Neural cell (in vitro differentiated cells): ENCODE results near the gene NES. TPM values are rescaled to one million over a fixed set of nuclear protein-coding genes. Genes with fewer than 3 reads are reported as not detected.

Experiments used
- H2AFZ ChIP-seq: fragments of 200-600, 300-800 bp; sonication (generic), shearing (Covaris generic); 2 replicates; pipeline ENCODE4 v1.6.0; 2014; ENCODE audit warnings: low read depth, mild to moderate bottlenecking, antibody characterized with exemption, low read length, moderate library complexity
- H3F3A ChIP-seq: fragments of 200-600 bp; shearing (Covaris generic); 2 replicates; pipeline ENCODE4 v1.6.1; 2016; ENCODE audit warnings: mild to moderate bottlenecking, moderate library complexity, mixed read lengths, antibody characterized with exemption, low read length; ENCODE audit not compliant: insufficient read depth, poor library complexity, severe bottlenecking
- H3K27ac ChIP-seq: fragments of 200-600, 300-800 bp; sonication (generic), shearing (Covaris generic); 2 replicates; pipeline ENCODE4 v1.5.1; 2014; ENCODE audit warnings: mild to moderate bottlenecking, low read length, moderate library complexity
- H3K27me3 ChIP-seq: fragments of 300-800, 200-600 bp; sonication (generic), shearing (Covaris generic); 2 replicates; pipeline ENCODE4 v1.6.0; 2014; ENCODE audit warnings: mild to moderate bottlenecking, low read depth, low read length, moderate library complexity; ENCODE audit not compliant: insufficient read depth
- H3K36me3 ChIP-seq: fragments of 300-800, 200-600 bp; sonication (generic), shearing (Covaris generic); 2 replicates; pipeline ENCODE4 v1.5.1; 2014; ENCODE audit warnings: mild to moderate bottlenecking, antibody characterized with exemption, low read length, moderate library complexity; ENCODE audit not compliant: insufficient read depth
- H3K4me2 ChIP-seq: fragments of 300-800, 200-600 bp; sonication (generic), shearing (Covaris generic); 2 replicates; pipeline ENCODE4 v1.6.0; 2014; ENCODE audit warnings: mild to moderate bottlenecking, low read length
- H3K4me3 ChIP-seq: fragments of 300-800, 200-600 bp; sonication (generic), shearing (Covaris generic); 2 replicates; pipeline ENCODE4 v1.5.1; 2014; ENCODE audit warnings: mild to moderate bottlenecking, low read length, moderate library complexity
- H3K79me2 ChIP-seq: fragments of 200-600 bp; shearing (Covaris generic); replicated peaks from 2 replicates; pipeline ENCODE4 v1.6.0; 2014; ENCODE audit warnings: mild to moderate bottlenecking, low read length, moderate library complexity; ENCODE audit not compliant: insufficient read depth
- H3K9ac ChIP-seq: fragments of 300-800, 200-600 bp; sonication (generic), shearing (Covaris generic); 2 replicates; pipeline ENCODE4 v1.6.1; 2016; ENCODE audit warnings: mild to moderate bottlenecking, low read length, mixed read lengths
- H3K9me2 ChIP-seq: fragments of 200-600 bp; shearing (Covaris generic); 2 replicates; pipeline ENCODE4 v1.6.1; 2016; ENCODE audit warnings: mild to moderate bottlenecking, low read length, mixed read lengths; ENCODE audit not compliant: insufficient read depth
- H3K9me3 ChIP-seq: fragments of 200-600, 300-800 bp; sonication (generic), shearing (Covaris generic); 2 replicates; pipeline ENCODE4 v1.6.1; 2016; ENCODE audit warnings: mild to moderate bottlenecking, mixed run types, low read length, moderate library complexity, mixed read lengths
- H4K20me1 ChIP-seq: fragments of 200-600 bp; shearing (Covaris generic); 2 replicates; pipeline ENCODE4 v1.6.1; 2016; ENCODE audit warnings: mild to moderate bottlenecking, mixed run types; ENCODE audit not compliant: insufficient read depth
- CTCF ChIP-seq: fragments of 450-650 bp; IDR thresholded peaks from 2 replicates; pipeline ENCODE4 v1.5.1; 2014; ENCODE audit warnings: antibody characterized with exemption, mild to moderate bottlenecking, moderate library complexity; ENCODE audit not compliant: poor library complexity, severe bottlenecking
- EP300 ChIP-seq: fragments of 450-650 bp; conservative IDR thresholded peaks from 2 replicates; pipeline ENCODE4 v1.6.1; 2014; ENCODE audit warnings: antibody characterized with exemption, mild to moderate bottlenecking, moderate library complexity; ENCODE audit not compliant: poor library complexity, severe bottlenecking
- EZH2 ChIP-seq: fragments of 200-600, 300-800 bp; shearing (Covaris generic), sonication (generic); IDR thresholded peaks from 2 replicates; pipeline ENCODE4 v1.6.1; 2014; ENCODE audit warnings: antibody characterized with exemption, low read length, borderline replicate concordance, mild to moderate bottlenecking; ENCODE audit not compliant: insufficient read depth, poor library complexity, severe bottlenecking
- MXI1 ChIP-seq: fragments of 450-650 bp; conservative IDR thresholded peaks from 2 replicates; pipeline ENCODE4 v1.6.1; 2014; ENCODE audit warnings: antibody characterized with exemption, mild to moderate bottlenecking; ENCODE audit not compliant: poor library complexity, severe bottlenecking
- POLR2AphosphoS5 ChIP-seq: IDR thresholded peaks from 2 replicates; pipeline ENCODE4 v1.6.1; 2012
- RAD21 ChIP-seq: fragments of 450-650 bp; conservative IDR thresholded peaks from 2 replicates; pipeline ENCODE4 v1.6.1; 2014; ENCODE audit warnings: antibody characterized with exemption, mild to moderate bottlenecking, moderate library complexity
- SMC3 ChIP-seq: fragments of 450-650 bp; conservative IDR thresholded peaks from 2 replicates; pipeline ENCODE4 v1.6.1; 2014; ENCODE audit warnings: antibody characterized with exemption, mild to moderate bottlenecking, moderate library complexity; ENCODE audit not compliant: poor library complexity
- TAF1 ChIP-seq: IDR thresholded peaks from 2 replicates; pipeline ENCODE4 v1.6.1; 2012; ENCODE audit warnings: low read depth
- polyA plus RNA-seq: library from polyadenylated mRNA; depleted of rRNA; stranded (reverse); fragments of >200 nt; gene quantifications from 2 replicates; pipeline ENCODE4 v1.2.3, GENCODE V29; 2014
- TF ChIP-seq, protein P1 (sequence below): IDR thresholded peaks from 2 replicates; pipeline ENCODE4 v1.6.1; 2012; ENCODE audit warnings: borderline replicate concordance

Gene NES
- polyA plus RNA-seq, 1 donor from 2014 or later = 9.9 TPM

GRCh38 chr1:156652992-156653355 lies 24.2 kb downstream of the NES start:
- H3K27me3 ChIP-seq = peaks cover 74% of the 10 kb centered on the region

DNA sequence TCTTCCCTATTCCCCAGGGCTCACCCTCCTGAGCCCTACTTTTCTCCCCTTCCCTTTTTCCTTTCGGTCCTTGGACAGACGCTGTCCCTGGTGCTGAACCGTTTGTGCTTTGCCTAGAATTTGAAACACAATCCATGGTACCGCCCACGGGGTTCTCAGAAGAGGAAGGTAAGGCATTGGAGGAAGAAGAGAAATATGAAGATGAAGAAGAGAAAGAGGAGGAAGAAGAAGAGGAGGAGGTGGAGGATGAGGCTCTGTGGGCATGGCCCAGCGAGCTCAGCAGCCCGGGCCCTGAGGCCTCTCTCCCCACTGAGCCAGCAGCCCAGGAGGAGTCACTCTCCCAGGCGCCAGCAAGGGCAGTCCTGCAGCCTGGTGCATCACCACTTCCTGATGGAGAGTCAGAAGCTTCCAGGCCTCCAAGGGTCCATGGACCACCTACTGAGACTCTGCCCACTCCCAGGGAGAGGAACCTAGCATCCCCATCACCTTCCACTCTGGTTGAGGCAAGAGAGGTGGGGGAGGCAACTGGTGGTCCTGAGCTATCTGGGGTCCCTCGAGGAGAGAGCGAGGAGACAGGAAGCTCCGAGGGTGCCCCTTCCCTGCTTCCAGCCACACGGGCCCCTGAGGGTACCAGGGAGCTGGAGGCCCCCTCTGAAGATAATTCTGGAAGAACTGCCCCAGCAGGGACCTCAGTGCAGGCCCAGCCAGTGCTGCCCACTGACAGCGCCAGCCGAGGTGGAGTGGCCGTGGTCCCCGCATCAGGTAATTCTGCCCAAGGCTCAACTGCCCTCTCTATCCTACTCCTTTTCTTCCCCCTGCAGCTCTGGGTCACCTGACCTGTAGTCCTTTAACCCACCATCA lies 24.8 kb downstream of the NES start:
- Histone ChIP-seq H3K9me3 (no peaks in the 10 kb centered on the region), H3F3A (no peaks in the 10 kb centered on the region), H3K36me3 (no peaks in the 10 kb centered on the region), H2AFZ (no peak overlapping the region), H3K4me2 (no peak overlapping the region), H3K27me3 (peaks cover 79% of the 10 kb centered on the region), H3K27ac (no peak overlapping the region), H4K20me1 (no peaks in the 10 kb centered on the region), H3K9me2 (no peaks in the 10 kb centered on the region), H3K4me3 (no peak overlapping the region), H3K9ac (no peak overlapping the region), H3K79me2 (no peaks in the 10 kb centered on the region)
- TF ChIP-seq EP300 = no peak

More at GRCh38 chr1:156652992-156653355, 24.2 kb downstream of the NES start:
- no peak overlapping the region for H3K9ac ChIP-seq
- no peak overlapping the region for H2AFZ ChIP-seq
- H3K9me3 ChIP-seq = no peaks in the 10 kb centered on the region
- H3K36me3 ChIP-seq = no peaks in the 10 kb centered on the region
- no peaks in the 10 kb centered on the region for H3K79me2 ChIP-seq
- H3K4me3 ChIP-seq = no peak overlapping the region
- H3K27ac ChIP-seq = no peak overlapping the region
- no peaks in the 10 kb centered on the region for H3F3A ChIP-seq
- no peaks in the 10 kb centered on the region for H4K20me1 ChIP-seq
- TF ChIP-seq RAD21 (no peak), EZH2 (no peak), TAF1 (no peak), MXI1 (no peak), POLR2AphosphoS5 (no peak), EP300 (no peak), SMC3 (no peak), CTCF (no peak)
- TF ChIP-seq, protein P1, sequence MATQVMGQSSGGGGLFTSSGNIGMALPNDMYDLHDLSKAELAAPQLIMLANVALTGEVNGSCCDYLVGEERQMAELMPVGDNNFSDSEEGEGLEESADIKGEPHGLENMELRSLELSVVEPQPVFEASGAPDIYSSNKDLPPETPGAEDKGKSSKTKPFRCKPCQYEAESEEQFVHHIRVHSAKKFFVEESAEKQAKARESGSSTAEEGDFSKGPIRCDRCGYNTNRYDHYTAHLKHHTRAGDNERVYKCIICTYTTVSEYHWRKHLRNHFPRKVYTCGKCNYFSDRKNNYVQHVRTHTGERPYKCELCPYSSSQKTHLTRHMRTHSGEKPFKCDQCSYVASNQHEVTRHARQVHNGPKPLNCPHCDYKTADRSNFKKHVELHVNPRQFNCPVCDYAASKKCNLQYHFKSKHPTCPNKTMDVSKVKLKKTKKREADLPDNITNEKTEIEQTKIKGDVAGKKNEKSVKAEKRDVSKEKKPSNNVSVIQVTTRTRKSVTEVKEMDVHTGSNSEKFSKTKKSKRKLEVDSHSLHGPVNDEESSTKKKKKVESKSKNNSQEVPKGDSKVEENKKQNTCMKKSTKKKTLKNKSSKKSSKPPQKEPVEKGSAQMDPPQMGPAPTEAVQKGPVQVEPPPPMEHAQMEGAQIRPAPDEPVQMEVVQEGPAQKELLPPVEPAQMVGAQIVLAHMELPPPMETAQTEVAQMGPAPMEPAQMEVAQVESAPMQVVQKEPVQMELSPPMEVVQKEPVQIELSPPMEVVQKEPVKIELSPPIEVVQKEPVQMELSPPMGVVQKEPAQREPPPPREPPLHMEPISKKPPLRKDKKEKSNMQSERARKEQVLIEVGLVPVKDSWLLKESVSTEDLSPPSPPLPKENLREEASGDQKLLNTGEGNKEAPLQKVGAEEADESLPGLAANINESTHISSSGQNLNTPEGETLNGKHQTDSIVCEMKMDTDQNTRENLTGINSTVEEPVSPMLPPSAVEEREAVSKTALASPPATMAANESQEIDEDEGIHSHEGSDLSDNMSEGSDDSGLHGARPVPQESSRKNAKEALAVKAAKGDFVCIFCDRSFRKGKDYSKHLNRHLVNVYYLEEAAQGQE = no peak
- H3K4me2 ChIP-seq = no peak overlapping the region
- H3K9me2 ChIP-seq = no peaks in the 10 kb centered on the region
